PC-3 (cell line): ENCODE measurements around the gene TMEM235. TPM values are rescaled to one million over a fixed set of nuclear protein-coding genes. Genes with fewer than 3 reads are reported as not detected.

Experiments
- ATAC-seq: fragments of 200-7000 bp; cut with Tn5 transposase; 2 replicates; pipeline ENCODE4 v1.9.1; 2020; ENCODE audit warnings: mild to moderate bottlenecking, moderate library complexity
- BruUV-seq: library from RNA; stranded (reverse); fragments of 400-500 nt; replicated peaks from 2 replicates; lab custom pipeline; 2021; lab: Mats Ljungman, UMichigan
- CTCF ChIA-PET: fragments of 300-600 bp; sonication (Branson Sonifier 250); formaldehyde crosslinking; loops from one replicate; lab custom pipeline; 2022; ENCODE audit warnings: antibody characterized with exemption; lab: Charles Lee
- POLR2A ChIA-PET: fragments of 300-600 bp; sonication (Branson Sonifier 250); formaldehyde crosslinking; loops from one replicate; lab custom pipeline; 2022; ENCODE audit warnings: antibody characterized with exemption; ENCODE audit not compliant: unreplicated experiment; lab: Charles Lee
- DNase-seq: peaks from one replicate; pipeline ENCODE4 v3.0.0-alpha.2; 2015
- H2AFZ ChIP-seq: fragments of 300-600 bp; sonication (generic); 2 replicates; pipeline ENCODE4 v1.6.0; 2016; ENCODE audit warnings: antibody characterized with exemption, low read length
- H3F3A ChIP-seq: fragments of 300-600 bp; sonication (generic); one replicate; pipeline ENCODE4 v1.6.0; 2017; ENCODE audit warnings: antibody characterized with exemption, low read length, control low read depth, mild to moderate bottlenecking; ENCODE audit not compliant: unreplicated experiment
- H3K27ac ChIP-seq: fragments of 300-600 bp; sonication (generic); 2 replicates; pipeline ENCODE4 v1.5.1; 2016; ENCODE audit warnings: mild to moderate bottlenecking, low read length
- H3K27me3 ChIP-seq: fragments of 300-600 bp; sonication (generic); 2 replicates; pipeline ENCODE4 v1.6.1; 2016; ENCODE audit warnings: low read length, mixed read lengths
- H3K36me3 ChIP-seq: fragments of 300-600 bp; sonication (generic); 2 replicates; pipeline ENCODE4 v1.6.1; 2016; ENCODE audit warnings: low read depth, mixed run types, low read length, mixed read lengths
- H3K4me1 ChIP-seq: fragments of 300-600 bp; sonication (generic); 2 replicates; pipeline ENCODE4 v1.5.1; 2016; ENCODE audit warnings: low read length; ENCODE audit not compliant: insufficient read depth
- H3K4me2 ChIP-seq: fragments of 300-600 bp; sonication (generic); 2 replicates; pipeline ENCODE4 v1.6.0; 2016; ENCODE audit warnings: low read length
- H3K4me3 ChIP-seq: fragments of 300-600 bp; sonication (generic); 2 replicates; pipeline ENCODE4 v1.5.1; 2016; ENCODE audit warnings: mild to moderate bottlenecking, low read length, mixed read lengths
- H3K79me2 ChIP-seq: fragments of 300-600 bp; sonication (generic); 2 replicates; pipeline ENCODE4 v1.6.1; 2017; ENCODE audit warnings: low read length, mixed read lengths
- H3K9ac ChIP-seq: fragments of 300-600 bp; sonication (generic); 2 replicates; pipeline ENCODE4 v1.6.0; 2016; ENCODE audit warnings: mild to moderate bottlenecking, low read length
- H3K9me2 ChIP-seq: fragments of 300-600 bp; sonication (generic); replicated peaks from 2 replicates; pipeline ENCODE4 v1.6.1; 2016; ENCODE audit warnings: mixed run types, low read length, mixed read lengths
- H3K9me3 ChIP-seq: fragments of 300-600 bp; sonication (generic); 2 replicates; pipeline ENCODE4 v1.6.1; 2016; ENCODE audit warnings: low read length, mixed read lengths
- H4K20me1 ChIP-seq: fragments of 300-600 bp; sonication (generic); 2 replicates; pipeline ENCODE4 v1.6.1; 2016; ENCODE audit warnings: low read length, mixed read lengths
- CTCF ChIP-seq: fragments of 300-600 bp; sonication (generic); conservative IDR thresholded peaks from 2 replicates; pipeline ENCODE4 v1.5.1; 2017; ENCODE audit warnings: antibody characterized with exemption, low read depth, mild to moderate bottlenecking, low read length
- EZH2 ChIP-seq: fragments of 300-600 bp; sonication (generic); IDR thresholded peaks from one replicate; pipeline ENCODE4 v1.6.1; 2017; ENCODE audit warnings: antibody characterized with exemption, mild to moderate bottlenecking, low read length; ENCODE audit not compliant: unreplicated experiment
- EZH2phosphoT487 ChIP-seq: fragments of 300-600 bp; sonication (generic); IDR thresholded peaks from 2 replicates; pipeline ENCODE4 v1.6.1; 2018; ENCODE audit warnings: mild to moderate bottlenecking, antibody characterized with exemption, low read length, borderline replicate concordance
- intact Hi-C: fragments of 100-400 bp; cut with micrococcal nuclease; formaldehyde crosslinking; loops from 2 replicates; pipeline ENCODE4 v1.9.0; 2023
- total RNA-seq: library from RNA; depleted of rRNA; stranded (reverse); fragments of >200 nt; gene quantifications from 2 replicates; pipeline ENCODE4 v1.2.3, GENCODE V29; 2014

Gene TMEM235
- total RNA-seq, 1 experiment from 2014 or later = not detected

DNA sequence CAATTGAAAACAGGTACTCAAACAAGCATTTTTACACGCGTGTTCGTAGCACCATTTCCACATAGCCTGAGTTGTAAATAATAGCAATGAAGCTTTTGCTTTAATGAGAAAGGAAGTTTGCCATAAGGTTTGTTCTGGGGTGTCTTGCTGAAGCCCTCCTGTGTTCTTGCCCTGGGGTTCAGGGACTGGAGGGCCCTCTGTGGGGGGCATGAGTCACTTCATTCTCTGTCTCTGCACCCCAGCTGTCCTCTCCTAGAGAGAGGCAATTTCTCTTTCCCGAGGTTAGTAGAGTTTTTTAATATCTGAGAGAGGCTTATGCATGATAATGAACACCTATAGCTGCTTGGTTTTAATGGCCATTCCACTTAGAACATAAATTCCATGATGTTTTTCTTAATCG, 34.7 kb upstream of the TMEM235 start:
- H3K4me3 ChIP-seq = no peak overlapping the region
- H3K27ac ChIP-seq = no peak overlapping the region
- H3K4me1 ChIP-seq = peaks cover 18% of the 10 kb centered on the region
- peaks cover 17% of the 10 kb centered on the region for H3K79me2 ChIP-seq
- H2AFZ ChIP-seq = no peak overlapping the region
- no peaks in the 10 kb centered on the region for H3K27me3 ChIP-seq
- DNase-seq = no peak
- no peaks in the 10 kb centered on the region for H3K9me2 ChIP-seq
- no peak overlapping the region for H3K4me2 ChIP-seq
- intact Hi-C loops = no loop called here
- peaks cover 7% of the 10 kb centered on the region for H3F3A ChIP-seq
- peaks cover 29% of the 10 kb centered on the region for H3K36me3 ChIP-seq
- ATAC-seq = no peak
- TF ChIP-seq EZH2phosphoT487 (no peak), CTCF (no peak), EZH2 (no peak)
- no TSS peak for BruUV-seq
- ChIA-PET CTCF (interaction anchor here (0.6 to 0.7 kb wide), 2 partner anchors 22 to 55 kb away, joined by 3 to 20 read pairs; no protein-coding TSS in a partner anchor), POLR2A (no interaction called here)
- H4K20me1 ChIP-seq = no peaks in the 10 kb centered on the region
- H3K9ac ChIP-seq = no peak overlapping the region
- no peaks in the 10 kb centered on the region for H3K9me3 ChIP-seq

GRCh38 chr17:78197147-78197832, 34.1 kb upstream of the TMEM235 start:
- no peak for TF ChIP-seq EZH2
- TF ChIP-seq EZH2phosphoT487 = no peak
- no peak for TF ChIP-seq CTCF
- H3K4me3 ChIP-seq = no peak overlapping the region
- no peak overlapping the region for H2AFZ ChIP-seq
- no peak overlapping the region for H3K27ac ChIP-seq
- no peaks in the 10 kb centered on the region for H3K9me2 ChIP-seq
- CTCF ChIA-PET = interaction anchor here (0.5 to 0.7 kb wide), 2 partner anchors 22 to 57 kb away, joined by 3 to 6 read pairs; no protein-coding TSS in a partner anchor
- BruUV-seq = no TSS peak
- no peak overlapping the region for H3K9ac ChIP-seq
- intact Hi-C loops = no loop called here
- no peaks in the 10 kb centered on the region for H3K27me3 ChIP-seq
- no peaks in the 10 kb centered on the region for H4K20me1 ChIP-seq
- no peak for ATAC-seq
- H3F3A ChIP-seq = peaks cover 7% of the 10 kb centered on the region
- POLR2A ChIA-PET = no interaction called here
- peaks cover 17% of the 10 kb centered on the region for H3K79me2 ChIP-seq
- peaks cover 18% of the 10 kb centered on the region for H3K4me1 ChIP-seq
- no peaks in the 10 kb centered on the region for H3K9me3 ChIP-seq
- DNase-seq = no peak
- H3K36me3 ChIP-seq = peaks cover 26% of the 10 kb centered on the region
- no peak overlapping the region for H3K4me2 ChIP-seq

DNA sequence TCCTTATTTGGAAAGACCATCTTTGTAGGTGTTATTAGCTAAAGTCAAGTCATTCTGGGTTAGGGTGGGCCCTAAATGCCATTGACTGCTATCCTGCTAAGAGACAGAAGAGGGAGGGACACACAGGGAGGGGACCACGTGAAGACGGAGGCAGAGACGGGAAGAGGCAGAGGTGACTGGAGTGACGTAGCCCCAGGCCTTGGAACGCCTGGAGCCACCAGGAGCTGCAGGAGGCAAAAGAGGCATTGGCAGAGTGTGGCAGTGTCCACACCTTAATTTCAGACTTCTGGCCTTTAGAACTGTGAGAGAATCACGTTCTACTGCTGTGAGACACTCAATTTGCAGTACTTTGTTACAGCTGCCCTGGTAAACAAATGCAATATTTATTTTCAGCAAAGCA, 31.0 kb upstream of the TMEM235 start:
- Histone ChIP-seq H3K9me2 (no peaks in the 10 kb centered on the region), H3K4me3 (no peak overlapping the region), H3K9ac (no peak overlapping the region), H2AFZ (no peak overlapping the region), H4K20me1 (no peaks in the 10 kb centered on the region), H3K79me2 (peaks cover 13% of the 10 kb centered on the region), H3K36me3 (peaks cover 31% of the 10 kb centered on the region), H3K9me3 (no peaks in the 10 kb centered on the region), H3K27ac (no peak overlapping the region), H3F3A (peaks cover 7% of the 10 kb centered on the region), H3K4me1 (peaks cover 18% of the 10 kb centered on the region), H3K27me3 (no peaks in the 10 kb centered on the region), H3K4me2 (no peak overlapping the region)
- CTCF ChIA-PET = no interaction called here
- intact Hi-C loops = no loop called here
- no peak for TF ChIP-seq EZH2
- TF ChIP-seq CTCF = no peak
- no peak for TF ChIP-seq EZH2phosphoT487
- DNase-seq (no peak), ATAC-seq (no peak)
- BruUV-seq = no TSS peak
- POLR2A ChIA-PET = no interaction called here
